GM18520 (cell line): ENCODE data around the gene FBXL20.
"Not testable (repeated sequence)": the region's sequence is repeated elsewhere in the genome, so short reads cannot be mapped to it uniquely, and the experiment has no call there.

ENCODE experiments used
- ATAC-seq: cut with Tn5 transposase; IDR thresholded peaks from one replicate; pipeline ENCODE4 v1.9.1; 2021; ENCODE audit not compliant: unreplicated experiment

FBXL20 gene

GRCh38 chr17:39334008-39334744 is 67.2 kb downstream of the FBXL20 start:
- not testable (repeated sequence) for ATAC-seq

GRCh38 chr17:39332092-39332491 is 69.3 kb downstream of the FBXL20 start:
- no peak for ATAC-seq

- no peak for ATAC-seq
Observed at GRCh38 chr17:39328815-39329214, 72.6 kb downstream of the FBXL20 start.

- no peak for ATAC-seq
Observed at GRCh38 chr17:39327109-39327508, 74.3 kb downstream of the FBXL20 start.

- no peak for ATAC-seq
Observed at GRCh38 chr17:39325528-39326240, 75.7 kb downstream of the FBXL20 start.

- ATAC-seq = no peak
Observed at GRCh38 chr17:39318636-39319035, 82.8 kb downstream of the FBXL20 start.

- no peak for ATAC-seq
Observed at GRCh38 chr17:39306509-39307212, 94.8 kb downstream of the FBXL20 start.

- ATAC-seq = no peak
Observed at GRCh38 chr17:39305978-39306377, 95.4 kb downstream of the FBXL20 start.

GRCh38 chr17:39304188-39304587 is 97.2 kb downstream of the FBXL20 start:
- no peak for ATAC-seq

GRCh38 chr17:39294060-39294459 is 107.4 kb downstream of the FBXL20 start:
- no peak for ATAC-seq

- ATAC-seq = not testable (repeated sequence)
Observed at GRCh38 chr17:39292546-39292945, 108.9 kb downstream of the FBXL20 start.

GRCh38 chr17:39286513-39286912 is 114.9 kb downstream of the FBXL20 start:
- not testable (repeated sequence) for ATAC-seq

- no peak for ATAC-seq
Observed at GRCh38 chr17:39284685-39285084, 116.7 kb downstream of the FBXL20 start.

- no peak for ATAC-seq
Observed at GRCh38 chr17:39283896-39284295, 117.5 kb downstream of the FBXL20 start.

GRCh38 chr17:39283098-39283497 is 118.3 kb downstream of the FBXL20 start:
- no peak for ATAC-seq

GRCh38 chr17:39281806-39282205 is 119.6 kb downstream of the FBXL20 start:
- no peak for ATAC-seq

- ATAC-seq = not testable (repeated sequence)
Observed at GRCh38 chr17:39278246-39278645, 123.2 kb downstream of the FBXL20 start.

GRCh38 chr17:39277110-39277509 is 124.3 kb downstream of the FBXL20 start:
- no peak for ATAC-seq

GRCh38 chr17:39276113-39276512 is 125.3 kb downstream of the FBXL20 start:
- ATAC-seq = no peak

GRCh38 chr17:39271546-39271945 is 129.9 kb downstream of the FBXL20 start:
- ATAC-seq = no peak

- ATAC-seq = no peak
Observed at GRCh38 chr17:39270923-39271322, 130.5 kb downstream of the FBXL20 start.

GRCh38 chr17:39264119-39264518 is 137.3 kb downstream of the FBXL20 start:
- ATAC-seq = no peak
